Osteocyte (in vitro differentiated cells): ENCODE measurements around the gene ATP9A. TPM values are rescaled to one million over a fixed set of nuclear protein-coding genes. Genes with fewer than 3 reads are reported as not detected.
A peak's percentile ranks its signal among the peaks of the same experiment; 100 is the strongest.

ENCODE experiments used
- DNase-seq: peaks from one replicate; pipeline ENCODE4 v3.0.0; 2021; ENCODE audit warnings: mixed read lengths; ENCODE audit not compliant: unreplicated experiment; ENCODE audit errors: extremely low spot score
- H3K27ac Mint-ChIP-seq: one replicate; pipeline ENCODE4 v1.8.0; 2021; ENCODE audit warnings: mild to moderate bottlenecking, mixed read lengths; ENCODE audit not compliant: unreplicated experiment
- H3K27me3 Mint-ChIP-seq: one replicate; pipeline ENCODE4 v1.8.0; 2021; ENCODE audit warnings: mixed read lengths; ENCODE audit not compliant: unreplicated experiment
- H3K36me3 Mint-ChIP-seq: one replicate; pipeline ENCODE4 v1.8.0; 2021; ENCODE audit warnings: mixed read lengths; ENCODE audit not compliant: unreplicated experiment
- H3K4me1 Mint-ChIP-seq: one replicate; pipeline ENCODE4 v1.8.0; 2021; ENCODE audit warnings: mixed read lengths; ENCODE audit not compliant: unreplicated experiment
- H3K4me3 Mint-ChIP-seq: one replicate; pipeline ENCODE4 v1.8.0; 2021; ENCODE audit warnings: mild to moderate bottlenecking, moderate library complexity, mixed read lengths; ENCODE audit not compliant: unreplicated experiment
- H3K9me3 Mint-ChIP-seq: one replicate; pipeline ENCODE4 v1.8.0; 2021; ENCODE audit warnings: mixed read lengths; ENCODE audit not compliant: unreplicated experiment
- total RNA-seq: library from RNA; stranded (reverse); gene quantifications from 2 replicates; pipeline ENCODE4 v1.2.1, GENCODE V29; 2021
- TF ChIP-seq, protein P1 (sequence below): fragments of 200-600 bp; sonication (generic); IDR thresholded peaks from 2 replicates; pipeline ENCODE4 v1.5.0; 2021; ENCODE audit warnings: antibody characterized with exemption, mild to moderate bottlenecking, moderate library complexity

The ATP9A gene
- total RNA-seq, 1 donor from 2014 or later = 58.4 TPM

DNA sequence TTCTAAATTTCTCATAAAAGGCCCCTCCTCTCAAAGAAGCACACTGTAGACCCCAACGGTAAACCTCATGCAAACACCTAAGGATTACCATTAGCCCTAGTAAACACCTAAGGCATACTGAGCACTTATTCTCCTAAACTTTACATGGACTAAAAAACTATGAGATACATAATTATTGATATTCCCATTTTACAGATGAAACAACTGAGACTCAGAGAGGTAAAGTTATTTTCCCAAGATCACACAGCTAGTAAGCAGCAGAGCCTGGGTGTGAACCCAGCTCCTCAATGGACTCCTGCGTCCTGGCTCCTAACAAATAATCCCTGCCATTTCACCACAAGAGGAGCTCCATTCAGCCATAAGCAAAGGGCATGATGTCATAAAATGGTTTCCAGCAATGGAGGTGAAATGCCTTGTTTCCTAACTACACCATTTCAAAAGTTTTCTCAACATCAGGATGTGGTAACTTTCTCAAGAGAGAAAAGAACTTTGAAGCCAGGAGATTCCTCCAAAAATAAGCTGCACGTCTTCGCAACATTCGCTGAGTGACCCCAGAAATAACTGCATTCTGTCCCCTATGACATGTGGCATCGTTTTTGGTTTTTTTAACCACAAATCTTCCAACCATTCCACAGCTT, 4.1 kb downstream of the ATP9A start:
- no peak for DNase-seq
- no peak overlapping the region for H3K27ac Mint-ChIP-seq
- H3K27me3 Mint-ChIP-seq = no peaks in the 10 kb centered on the region

GRCh38 chr20:51760905-51761546, 7.2 kb downstream of the ATP9A start:
- TF ChIP-seq, protein P1, sequence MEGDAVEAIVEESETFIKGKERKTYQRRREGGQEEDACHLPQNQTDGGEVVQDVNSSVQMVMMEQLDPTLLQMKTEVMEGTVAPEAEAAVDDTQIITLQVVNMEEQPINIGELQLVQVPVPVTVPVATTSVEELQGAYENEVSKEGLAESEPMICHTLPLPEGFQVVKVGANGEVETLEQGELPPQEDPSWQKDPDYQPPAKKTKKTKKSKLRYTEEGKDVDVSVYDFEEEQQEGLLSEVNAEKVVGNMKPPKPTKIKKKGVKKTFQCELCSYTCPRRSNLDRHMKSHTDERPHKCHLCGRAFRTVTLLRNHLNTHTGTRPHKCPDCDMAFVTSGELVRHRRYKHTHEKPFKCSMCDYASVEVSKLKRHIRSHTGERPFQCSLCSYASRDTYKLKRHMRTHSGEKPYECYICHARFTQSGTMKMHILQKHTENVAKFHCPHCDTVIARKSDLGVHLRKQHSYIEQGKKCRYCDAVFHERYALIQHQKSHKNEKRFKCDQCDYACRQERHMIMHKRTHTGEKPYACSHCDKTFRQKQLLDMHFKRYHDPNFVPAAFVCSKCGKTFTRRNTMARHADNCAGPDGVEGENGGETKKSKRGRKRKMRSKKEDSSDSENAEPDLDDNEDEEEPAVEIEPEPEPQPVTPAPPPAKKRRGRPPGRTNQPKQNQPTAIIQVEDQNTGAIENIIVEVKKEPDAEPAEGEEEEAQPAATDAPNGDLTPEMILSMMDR = no peak
- Mint-ChIP-seq H3K27me3 (no peaks in the 10 kb centered on the region), H3K36me3 (peaks cover 5% of the 10 kb centered on the region), H3K27ac (peak overlapping the region; percentile 46), H3K4me1 (peaks cover 13% of the 10 kb centered on the region), H3K4me3 (no peak overlapping the region), H3K9me3 (no peaks in the 10 kb centered on the region)
- no peak for DNase-seq

More for the DNA sequence above, 4.1 kb downstream of the ATP9A start:
- H3K9me3 Mint-ChIP-seq = no peaks in the 10 kb centered on the region
- TF ChIP-seq, protein P1 = no peak
- peaks cover 5% of the 10 kb centered on the region for H3K36me3 Mint-ChIP-seq
- peaks cover 16% of the 10 kb centered on the region for H3K4me1 Mint-ChIP-seq
- H3K4me3 Mint-ChIP-seq = no peak overlapping the region

DNA sequence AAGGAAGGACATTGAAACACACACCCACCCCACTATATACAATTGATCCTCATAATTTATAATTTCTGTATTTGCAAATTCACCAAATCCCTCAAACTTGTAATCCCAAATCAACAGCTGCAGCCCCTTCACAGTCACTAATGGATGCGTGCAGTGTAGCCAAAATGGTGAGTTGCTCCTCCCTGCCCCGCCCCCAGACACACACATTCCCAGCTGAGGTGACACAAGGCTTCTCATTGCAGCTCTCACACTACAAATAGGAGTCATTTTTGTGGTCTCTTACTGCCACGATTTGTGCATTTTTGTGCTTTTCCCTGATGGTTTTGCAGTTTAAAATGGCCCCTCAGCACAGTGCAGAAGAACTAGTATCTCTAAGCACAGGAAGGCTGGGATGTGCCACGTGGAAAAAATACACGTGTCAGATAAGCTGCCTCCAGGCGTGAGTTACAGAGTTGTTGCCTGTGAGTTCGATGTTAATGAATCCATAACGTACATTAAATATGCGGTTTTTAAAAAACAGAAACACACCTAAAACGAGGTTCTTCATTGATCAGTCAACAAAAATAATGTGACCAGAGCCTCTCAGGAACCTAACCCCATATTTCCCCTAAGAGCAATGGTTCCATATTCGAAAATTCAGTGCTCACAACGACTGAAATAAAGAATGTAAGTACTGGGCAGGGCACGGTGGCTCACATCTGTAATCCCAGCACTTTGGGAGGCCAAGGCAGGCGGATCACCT, 8.2 kb downstream of the ATP9A start:
- H3K27ac Mint-ChIP-seq = no peak overlapping the region
- no peak for DNase-seq
- TF ChIP-seq, protein P1 = no peak
- peaks cover 13% of the 10 kb centered on the region for H3K4me1 Mint-ChIP-seq
- H3K4me3 Mint-ChIP-seq = no peak overlapping the region
- no peaks in the 10 kb centered on the region for H3K9me3 Mint-ChIP-seq
- H3K27me3 Mint-ChIP-seq = no peaks in the 10 kb centered on the region
- H3K36me3 Mint-ChIP-seq = peaks cover 5% of the 10 kb centered on the region

GRCh38 chr20:51758978-51759544, 9.1 kb downstream of the ATP9A start:
- Mint-ChIP-seq H3K36me3 (peaks cover 5% of the 10 kb centered on the region), H3K27me3 (no peaks in the 10 kb centered on the region), H3K27ac (no peak overlapping the region), H3K4me3 (no peak overlapping the region), H3K9me3 (no peaks in the 10 kb centered on the region), H3K4me1 (peaks cover 13% of the 10 kb centered on the region)
- TF ChIP-seq, protein P1 = no peak
- DNase-seq = no peak

GRCh38 chr20:51757226-51757625, 11.0 kb downstream of the ATP9A start:
- peaks cover 5% of the 10 kb centered on the region for H3K36me3 Mint-ChIP-seq
- no peaks in the 10 kb centered on the region for H3K9me3 Mint-ChIP-seq
- no peak for DNase-seq
- no peak overlapping the region for H3K27ac Mint-ChIP-seq
- TF ChIP-seq, protein P1 = no peak
- peaks cover 22% of the 10 kb centered on the region for H3K4me1 Mint-ChIP-seq
- no peaks in the 10 kb centered on the region for H3K27me3 Mint-ChIP-seq
- H3K4me3 Mint-ChIP-seq = no peak overlapping the region
